ENCODE results near the gene CPPED1.

Gene CPPED1

GRCh38 chr16:12719972-12720371 is 83.7 kb downstream of the CPPED1 start:
- no peaks in the 10 kb centered on the region for H3K9me3 ChIP-seq (ENCODE audit: control insufficient read depth, insufficient read depth, low read depth, low read length)
- no peak overlapping the region for H3K27ac ChIP-seq (ENCODE audit: extremely low read depth, low read depth, low read length)
- no peak overlapping the region for H3K4me3 ChIP-seq (ENCODE audit: low read depth, low read length)
- no peaks in the 10 kb centered on the region for H3K36me3 ChIP-seq (ENCODE audit: control insufficient read depth in 2 of 2, insufficient read depth in 1 of 2, low read length in 2 of 2)
- no peak for TF ChIP-seq GFI1B (tag by site-specific recombination; IDR thresholded peaks at IDR 0.05)
- no peak for TF ChIP-seq ZNF449 (tag by site-specific recombination; IDR thresholded peaks at IDR 0.05)
- no peak for TF ChIP-seq ZNF777 (tag by site-specific recombination; IDR thresholded peaks at IDR 0.05; ENCODE audit: borderline replicate concordance)
- TF ChIP-seq ZNF266 (tag by site-specific recombination; IDR thresholded peaks at IDR 0.05; ENCODE audit: low read depth): no peak
- no peak for TF ChIP-seq ZNF239 (tag by site-specific recombination; IDR thresholded peaks at IDR 0.05)
- no peak for TF ChIP-seq ZBTB11 (tag by site-specific recombination; conservative IDR thresholded peaks at IDR 0.05; ENCODE audit: low read depth)
- no peak for TF ChIP-seq ZNF148 (tag by site-specific recombination; IDR thresholded peaks at IDR 0.05; ENCODE audit: borderline replicate concordance)
- no peak for TF ChIP-seq ZNF24 (tag by site-specific recombination; IDR thresholded peaks at IDR 0.05)
- no peak for TF ChIP-seq ZNF600 (tag by site-specific recombination; IDR thresholded peaks at IDR 0.05)
- no peak for TF ChIP-seq ZNF549 (tag by site-specific recombination; IDR thresholded peaks at IDR 0.05)
- no peak for TF ChIP-seq RBAK (tag by site-specific recombination; IDR thresholded peaks at IDR 0.05)
- TF ChIP-seq PATZ1 (tag by site-specific recombination; IDR thresholded peaks at IDR 0.05): no peak
- TF ChIP-seq ZNF10 (tag by site-specific recombination; IDR thresholded peaks at IDR 0.05): no peak
- TF ChIP-seq ZNF19 (tag by site-specific recombination; IDR thresholded peaks at IDR 0.05; ENCODE audit: low read depth): no peak
- TF ChIP-seq HOXD13 (CRISPR knock-in tag; IDR thresholded peaks at IDR 0.05; ENCODE audit: borderline replicate concordance): no peak
- TF ChIP-seq ZNF654 (tag by site-specific recombination; IDR thresholded peaks at IDR 0.05; ENCODE audit: low read depth): no peak
- no peak for TF ChIP-seq ZBTB20 (tag by site-specific recombination; IDR thresholded peaks at IDR 0.05)
- TF ChIP-seq ZNF2 (tag by site-specific recombination; IDR thresholded peaks at IDR 0.05): no peak
- TF ChIP-seq ZNF580 (tag by site-specific recombination; IDR thresholded peaks at IDR 0.05): no peak
- no peak for TF ChIP-seq ZNF302 (tag by site-specific recombination; IDR thresholded peaks at IDR 0.05; ENCODE audit: low read depth)
- ChIA-PET CTCF (no interaction called here), POLR2A (no interaction called here)
- no peaks in the 10 kb centered on the region for H3K4me1 ChIP-seq (ENCODE audit: control insufficient read depth, insufficient read depth, low read length)
